ENCODE results near the gene FHOD1. TPM values are rescaled to one million over a fixed set of nuclear protein-coding genes. Genes with fewer than 3 reads are reported as not detected.

The FHOD1 gene
- polyA plus RNA-seq, 1 experiment = 21.2 TPM

DNA sequence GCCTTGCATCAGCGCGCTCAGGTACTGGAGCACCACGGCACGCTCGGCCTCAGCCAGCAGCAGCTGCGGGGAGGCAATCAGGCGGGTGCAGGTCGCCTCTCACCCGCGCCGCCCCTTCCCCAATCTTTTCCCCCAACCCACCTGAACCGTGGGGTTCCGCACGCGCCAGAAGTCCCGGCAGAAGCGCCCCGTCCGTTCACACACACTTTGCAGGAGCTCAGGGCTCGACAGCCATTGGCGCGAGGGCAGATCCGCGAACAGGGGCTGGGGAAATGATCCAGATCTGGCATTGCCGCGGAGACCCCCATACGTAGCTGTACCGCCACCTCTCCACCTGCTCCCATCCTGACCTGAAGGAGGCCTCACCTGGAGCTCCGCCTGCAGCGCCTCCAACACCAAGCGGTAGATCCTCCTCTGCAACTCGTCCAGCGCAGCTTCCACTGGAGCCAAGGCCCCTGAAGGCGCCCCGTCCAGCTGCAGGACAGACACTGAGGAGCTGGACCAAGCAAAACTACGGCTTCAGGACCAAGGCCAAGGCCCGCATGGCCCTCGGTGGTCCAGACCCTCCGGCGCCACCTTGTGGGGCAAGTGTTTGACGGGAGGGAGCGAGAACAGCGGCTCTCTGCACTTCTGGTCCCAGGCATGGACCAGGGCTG lies 62.2 kb downstream of the FHOD1 start:
- CTCF ChIA-PET = interaction anchor here (0.6 to 1.9 kb wide), 21 partner anchors 9 to 938 kb away, joined by 3 to 18 read pairs (median 4); no protein-coding TSS in a partner anchor
- Histone ChIP-seq H3K27me3 (ENCODE audit: control insufficient read depth, insufficient read depth, low read length) (no peaks in the 10 kb centered on the region), H3K4me3 (ENCODE audit: low read depth, low read length) (no peak overlapping the region), H3K9me3 (ENCODE audit: control insufficient read depth, insufficient read depth, low read length) (no peaks in the 10 kb centered on the region; the same call in 1 of the 2 replicates), H3K27ac (ENCODE audit: low read depth, low read length) (no peak overlapping the region)
- peak; percentile 79 for DNase-seq (ENCODE audit: low read depth, low spot score)
- TF ChIP-seq, protein P1, sequence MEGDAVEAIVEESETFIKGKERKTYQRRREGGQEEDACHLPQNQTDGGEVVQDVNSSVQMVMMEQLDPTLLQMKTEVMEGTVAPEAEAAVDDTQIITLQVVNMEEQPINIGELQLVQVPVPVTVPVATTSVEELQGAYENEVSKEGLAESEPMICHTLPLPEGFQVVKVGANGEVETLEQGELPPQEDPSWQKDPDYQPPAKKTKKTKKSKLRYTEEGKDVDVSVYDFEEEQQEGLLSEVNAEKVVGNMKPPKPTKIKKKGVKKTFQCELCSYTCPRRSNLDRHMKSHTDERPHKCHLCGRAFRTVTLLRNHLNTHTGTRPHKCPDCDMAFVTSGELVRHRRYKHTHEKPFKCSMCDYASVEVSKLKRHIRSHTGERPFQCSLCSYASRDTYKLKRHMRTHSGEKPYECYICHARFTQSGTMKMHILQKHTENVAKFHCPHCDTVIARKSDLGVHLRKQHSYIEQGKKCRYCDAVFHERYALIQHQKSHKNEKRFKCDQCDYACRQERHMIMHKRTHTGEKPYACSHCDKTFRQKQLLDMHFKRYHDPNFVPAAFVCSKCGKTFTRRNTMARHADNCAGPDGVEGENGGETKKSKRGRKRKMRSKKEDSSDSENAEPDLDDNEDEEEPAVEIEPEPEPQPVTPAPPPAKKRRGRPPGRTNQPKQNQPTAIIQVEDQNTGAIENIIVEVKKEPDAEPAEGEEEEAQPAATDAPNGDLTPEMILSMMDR (IDR thresholded peaks at IDR 0.05; ENCODE audit: low read depth, low read length) = peak; percentile 88
- POLR2A ChIA-PET = interaction anchor here (0.5 to 1.2 kb wide), 9 partner anchors 12 to 79 kb away, joined by 3 to 5 read pairs (median 3); partner anchors contain the start of genes B3GNT9, NOL3, SLC9A5 and TMEM208

DNA sequence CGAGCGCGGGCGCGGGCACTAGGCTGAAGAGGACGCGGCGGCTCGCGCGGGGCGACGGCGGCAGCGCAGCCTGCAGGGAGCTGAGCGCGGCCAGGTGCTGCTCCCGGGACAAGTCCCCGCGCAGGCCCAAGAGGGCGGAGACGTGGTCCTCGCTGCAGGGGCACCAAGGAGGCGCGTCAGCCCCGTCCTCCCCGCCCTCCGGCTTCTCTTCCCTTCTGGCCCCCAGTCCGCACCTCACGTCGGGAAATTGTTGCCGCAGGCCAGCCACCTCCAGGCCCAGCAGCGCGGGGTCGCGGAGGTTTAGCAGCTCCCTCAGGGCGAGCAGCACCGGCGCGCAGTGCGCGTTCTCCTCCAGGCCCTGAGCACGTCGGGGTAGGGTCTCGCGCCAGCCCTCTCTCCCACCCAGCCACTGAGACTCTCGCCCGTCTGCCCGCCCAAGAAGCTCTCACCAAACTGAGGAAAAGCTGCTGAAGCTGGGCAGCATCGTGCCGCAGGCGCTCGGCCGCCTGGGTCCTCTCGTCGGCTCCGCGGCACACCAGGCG lies 62.8 kb downstream of the FHOD1 start:
- CTCF ChIA-PET = interaction anchor here (0.6 to 1.9 kb wide), 17 partner anchors 9 to 938 kb away, joined by 3 to 18 read pairs (median 5); no protein-coding TSS in a partner anchor
- H3K9me3 ChIP-seq (ENCODE audit: control insufficient read depth, insufficient read depth, low read length) = no peaks in the 10 kb centered on the region; the same call in 1 of the 2 replicates
- H3K27me3 ChIP-seq (ENCODE audit: control insufficient read depth, insufficient read depth, low read length) = no peaks in the 10 kb centered on the region
- TF ChIP-seq, protein P1 (IDR thresholded peaks at IDR 0.05; ENCODE audit: low read depth, low read length) = no peak
- no peak overlapping the region for H3K27ac ChIP-seq (ENCODE audit: low read depth, low read length)
- POLR2A ChIA-PET = interaction anchor here (0.9 to 1.2 kb wide), 5 partner anchors 14 to 65 kb away, joined by 3 to 5 read pairs (median 3); partner anchors contain the start of genes B3GNT9, NOL3, SLC9A5 and TMEM208
- DNase-seq (ENCODE audit: low read depth, low spot score) = no peak
- H3K4me3 ChIP-seq (ENCODE audit: low read depth, low read length) = peak overlapping the region; percentile 71

DNA sequence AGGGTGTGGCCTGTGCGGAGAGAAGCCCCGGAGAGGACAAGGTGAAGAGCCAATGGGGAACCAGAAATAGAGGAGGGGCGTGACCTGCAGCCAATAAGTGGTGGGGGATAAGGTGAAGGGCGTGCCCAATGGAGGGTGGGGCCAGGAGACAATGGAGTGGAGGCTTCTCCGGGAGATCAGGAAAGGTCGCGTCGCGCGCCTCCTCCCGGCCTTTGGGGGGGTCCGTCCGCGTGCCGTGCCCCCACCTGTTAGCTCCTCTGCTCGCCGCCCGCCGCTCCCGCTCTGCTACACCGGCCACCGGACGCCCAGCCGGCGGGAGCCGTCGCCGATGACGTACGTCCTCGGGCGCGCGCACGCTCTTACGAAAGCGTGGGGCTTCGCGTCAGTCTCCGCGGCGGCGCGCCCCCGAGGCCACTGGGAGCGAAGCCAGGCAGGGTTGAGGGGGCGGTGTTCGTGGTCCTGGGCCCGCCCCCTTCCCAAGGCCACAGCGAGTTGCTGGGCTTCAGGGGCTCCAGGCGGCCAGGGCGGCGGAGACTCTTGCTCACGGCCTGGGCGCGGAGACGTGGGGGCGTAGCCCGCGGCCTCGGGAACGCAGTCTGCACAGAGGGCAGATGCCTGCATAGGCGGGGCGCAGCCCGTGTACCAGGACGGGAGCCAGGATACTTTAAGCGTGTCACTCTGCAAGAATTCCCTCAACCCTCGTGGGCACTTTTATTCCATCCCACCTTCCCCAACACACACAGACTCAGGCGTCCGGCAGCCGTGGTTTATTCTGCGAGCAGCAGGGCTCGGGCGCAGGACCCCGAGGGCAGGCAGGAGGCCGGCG lies 63.4 kb downstream of the FHOD1 start, which contains the start of gene MATCAP1:
TSS of gene MATCAP1 (minus strand) at position 337 of the 826 bp plus-strand sequence. CDS start 3,353 bp downstream, outside the sequence.
- ChIA-PET CTCF (interaction anchor here (0.5 to 2.1 kb wide), 9 partner anchors 11 to 236 kb away, joined by 3 to 16 read pairs (median 4); no protein-coding TSS in a partner anchor), POLR2A (interaction anchor here (0.6 kb wide), 1 partner anchor 82 kb away, joined by 6 read pairs; no protein-coding TSS in a partner anchor)
- DNase-seq (ENCODE audit: low read depth, low spot score) = peak; percentile 90
- Histone ChIP-seq H3K9me3 (ENCODE audit: control insufficient read depth, insufficient read depth, low read length) (no peaks in the 10 kb centered on the region; the same call in 1 of the 2 replicates), H3K27ac (ENCODE audit: low read depth, low read length) (peak within 1 kb of the TSS; percentile 88), H3K4me3 (ENCODE audit: low read depth, low read length) (peak within 1 kb of the TSS; percentile 71), H3K27me3 (ENCODE audit: control insufficient read depth, insufficient read depth, low read length) (no peaks in the 10 kb centered on the region)
- TF ChIP-seq, protein P1 (IDR thresholded peaks at IDR 0.05; ENCODE audit: low read depth, low read length) = no peak

DNA sequence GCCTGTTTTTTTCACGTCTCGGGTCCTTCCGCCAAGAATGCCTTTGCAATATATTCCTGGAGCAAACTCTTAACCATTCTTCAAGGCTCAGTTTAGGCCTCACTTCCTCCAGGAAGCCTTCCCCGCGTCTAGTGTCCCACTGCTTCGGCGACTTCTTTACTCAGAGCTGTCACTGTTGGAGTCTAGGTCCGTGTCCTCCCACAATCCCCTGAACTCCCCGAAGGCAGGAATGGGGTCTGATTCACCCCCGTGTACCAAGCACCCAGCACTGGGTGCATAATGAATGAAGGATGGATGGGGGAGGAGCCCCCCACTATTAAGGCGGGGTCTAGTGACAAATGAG lies 64.0 kb downstream of the FHOD1 start:
- POLR2A ChIA-PET = interaction anchor here (0.6 to 1.4 kb wide), 2 partner anchors 14 to 82 kb away, joined by 6 to 10 read pairs; no protein-coding TSS in a partner anchor
- Histone ChIP-seq H3K9me3 (ENCODE audit: control insufficient read depth, insufficient read depth, low read length) (no peaks in the 10 kb centered on the region; the same call in 1 of the 2 replicates), H3K27me3 (ENCODE audit: control insufficient read depth, insufficient read depth, low read length) (no peaks in the 10 kb centered on the region), H3K4me3 (ENCODE audit: low read depth, low read length) (peak overlapping the region; percentile 71), H3K27ac (ENCODE audit: low read depth, low read length) (peak overlapping the region; percentile 88)
- no peak for DNase-seq (ENCODE audit: low read depth, low spot score)
- TF ChIP-seq, protein P1 (IDR thresholded peaks at IDR 0.05; ENCODE audit: low read depth, low read length) = no peak
- CTCF ChIA-PET = interaction anchor here (0.5 to 2.1 kb wide), 4 partner anchors 28 to 222 kb away, joined by 3 to 16 read pairs (median 4); partner anchors contain the start of gene CES3
